ENCODE data around the gene RNF34. TPM values are rescaled to one million over a fixed set of nuclear protein-coding genes. Genes with fewer than 3 reads are reported as not detected.

The RNF34 gene
- total and polyA plus RNA-seq, 2 of the 8 experiments (the other 6 are each of a cell fraction or from before 2014, with no cell fraction given) = 37.9 to 57.6 TPM

GRCh38 chr12:121455766-121456420, 56.0 kb downstream of the RNF34 start:
- no peak for FAIRE-seq
- ChIA-PET POLR2A (ENCODE audit: partially characterized antibody) (interaction anchor here (1.3 to 2.2 kb wide), 3 partner anchors 9 to 22 kb away, joined by 3 to 8 read pairs (median 6); no protein-coding TSS in a partner anchor), CTCF (ENCODE audit: partially characterized antibody) (interaction anchor here (0.6 to 15.5 kb wide), 4 partner anchors 12 to 46 kb away, joined by 3 to 129 read pairs (median 4); no protein-coding TSS in a partner anchor)
- Histone ChIP-seq H2BK15ac (ENCODE audit: low read length) (no peak overlapping the region), H3K23me2 (ENCODE audit: low read depth, low read length) (no peaks in the 10 kb centered on the region), H3K56ac (replicated peaks; ENCODE audit: insufficient read length, low read depth, low read length) (no peak overlapping the region), H3K4ac (replicated peaks; ENCODE audit: insufficient read length, low read depth, low read length) (no peak overlapping the region), H2AFZ (ENCODE audit: low read length) (no peak overlapping the region), H4K20me1 (replicated peaks in 1 of 2; ENCODE audit: control insufficient read depth in 1 of 2, insufficient read depth in 2 of 2, low read length in 2 of 2) (peaks cover 15 to 21% of the 10 kb centered on the region in 2 experiments), H3K14ac (ENCODE audit: insufficient read length) (no peak overlapping the region), H3K4me3 (ENCODE audit: extremely low read depth in 1 of 4, insufficient read depth in 2 of 4, low read depth in 3 of 4, low read length in 4 of 4) (no peak overlapping the region), H3K18ac (ENCODE audit: extremely low read depth, low read length) (no peak overlapping the region; the same call in 1 of the 2 replicates), H2AK5ac (ENCODE audit: low read depth, low read length) (no peak overlapping the region), H3K79me1 (ENCODE audit: low read depth, low read length) (peaks cover 32% of the 10 kb centered on the region), H4K91ac (replicated peaks; ENCODE audit: insufficient read length, low read length) (no peak overlapping the region), H2BK5ac (ENCODE audit: low read depth, low read length) (peak overlapping the region; percentile 71; the same call in 1 of the 2 replicates), H2BK12ac (ENCODE audit: low read depth, low read length) (no peak overlapping the region), H3K79me2 (ENCODE audit: control insufficient read depth in 1 of 2, insufficient read depth in 2 of 2, low read length in 2 of 2) (peaks cover 0 to 74% of the 10 kb centered on the region in 2 experiments; a peak in 2 of 4 replicates), H3K27me3 (replicated peaks in 1 of 4; ENCODE audit: control insufficient read depth in 3 of 4, extremely low read depth in 1 of 4, insufficient read depth in 3 of 4, low read length in 3 of 4) (no peaks in the 10 kb centered on the region), H3K23ac (ENCODE audit: insufficient read length) (no peak overlapping the region), H3K27ac (ENCODE audit: low read depth, low read length) (no peak overlapping the region), H2BK20ac (ENCODE audit: low read length) (no peak overlapping the region), H2BK120ac (replicated peaks; ENCODE audit: low read depth, low read length) (no peak overlapping the region), H4K5ac (ENCODE audit: insufficient read length, low read depth, low read length) (no peak overlapping the region), H3K4me2 (ENCODE audit: insufficient read depth in 1 of 2, low read depth in 2 of 2, low read length in 2 of 2) (no peak overlapping the region), H3K9ac (replicated peaks in 1 of 4; ENCODE audit: extremely low read depth in 1 of 4, low read depth in 3 of 4, low read length in 3 of 4) (no peak overlapping the region), H4K8ac (ENCODE audit: extremely low read depth, insufficient read depth, low read length) (0 out of 2 replicates have a peak overlapping the region, but pooled peaks have one; percentile 43), H3K4me1 (replicated peaks in 1 of 4; ENCODE audit: control insufficient read depth in 3 of 4, insufficient read depth in 4 of 4, low read length in 3 of 4) (peaks cover 0 to 5% (median 2%) of the 10 kb centered on the region in 4 experiments; a peak in 1 of 7 replicates), H3K36me3 (ENCODE audit: control insufficient read depth in 2 of 4, insufficient read depth in 4 of 4, low read length in 3 of 4) (peaks cover 0 to 12% (median 5%) of the 10 kb centered on the region in 4 experiments; a peak in 2 of 8 replicates), H3K9me3 (ENCODE audit: insufficient read depth in 2 of 2, low read depth in 1 of 2, low read length in 1 of 2) (no peaks in the 10 kb centered on the region; a peak in 1 of 4 replicates)
- 93% methylated on average over 23 of the region's 23 CpGs; no CpG with 5 or more reads in 1 of the 2 experiments for WGBS, 2 experiments (ENCODE audit: extremely low coverage in 1 of 2, insufficient coverage in 1 of 2, insufficient read length in 1 of 2, insufficient replicate concordance in 2 of 2, low coverage in 1 of 2, low lambda C conversion rate in 2 of 2, missing lambda C conversion rate in 1 of 2)
- no peak for TF ChIP-seq ATF3 (IDR thresholded peaks at IDR 0.05; ENCODE audit: insufficient read depth, low read depth, low read length)
- DNase-seq (ENCODE audit: low read depth in 1 of 2, low spot score in 2 of 2) = no peak
